Astrocyte (in vitro differentiated cells and primary cell): Measurements from ENCODE around the gene DPH6.

Experiments used
- EZH2 ChIP-seq: IDR thresholded peaks from 2 replicates; pipeline ENCODE4 v1.6.1; 2012; ENCODE audit warnings: mild to moderate bottlenecking, low read length, inconsistent platforms; ENCODE audit not compliant: insufficient read depth
- TF ChIP-seq, protein P1 (sequence below): IDR thresholded peaks from 2 replicates; pipeline ENCODE4 v1.5.1; 2011; ENCODE audit warnings: low read depth, mild to moderate bottlenecking, inconsistent platforms, low read length, moderate library complexity; ENCODE audit not compliant: insufficient read depth

DNA sequence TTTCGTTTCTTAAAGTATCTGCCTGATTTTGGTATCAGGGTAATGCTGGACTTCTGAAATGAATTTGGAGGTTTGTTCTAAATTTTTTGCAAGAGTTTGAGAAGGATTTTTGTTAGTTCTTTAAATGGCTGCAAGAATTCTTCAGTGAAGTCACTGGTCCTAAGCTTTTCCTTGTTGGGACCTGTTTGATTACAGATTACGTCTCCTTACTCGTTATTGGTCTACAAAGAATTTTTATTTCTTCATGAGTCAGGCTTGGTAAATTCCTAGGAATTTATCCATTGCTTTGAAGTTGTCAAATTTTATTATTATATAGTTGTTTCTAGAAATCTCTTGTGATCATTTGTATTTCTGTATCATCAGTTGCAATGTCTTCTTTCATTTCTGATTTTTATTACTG lies 196.0 kb downstream of the DPH6 start:
- TF ChIP-seq, protein P1, sequence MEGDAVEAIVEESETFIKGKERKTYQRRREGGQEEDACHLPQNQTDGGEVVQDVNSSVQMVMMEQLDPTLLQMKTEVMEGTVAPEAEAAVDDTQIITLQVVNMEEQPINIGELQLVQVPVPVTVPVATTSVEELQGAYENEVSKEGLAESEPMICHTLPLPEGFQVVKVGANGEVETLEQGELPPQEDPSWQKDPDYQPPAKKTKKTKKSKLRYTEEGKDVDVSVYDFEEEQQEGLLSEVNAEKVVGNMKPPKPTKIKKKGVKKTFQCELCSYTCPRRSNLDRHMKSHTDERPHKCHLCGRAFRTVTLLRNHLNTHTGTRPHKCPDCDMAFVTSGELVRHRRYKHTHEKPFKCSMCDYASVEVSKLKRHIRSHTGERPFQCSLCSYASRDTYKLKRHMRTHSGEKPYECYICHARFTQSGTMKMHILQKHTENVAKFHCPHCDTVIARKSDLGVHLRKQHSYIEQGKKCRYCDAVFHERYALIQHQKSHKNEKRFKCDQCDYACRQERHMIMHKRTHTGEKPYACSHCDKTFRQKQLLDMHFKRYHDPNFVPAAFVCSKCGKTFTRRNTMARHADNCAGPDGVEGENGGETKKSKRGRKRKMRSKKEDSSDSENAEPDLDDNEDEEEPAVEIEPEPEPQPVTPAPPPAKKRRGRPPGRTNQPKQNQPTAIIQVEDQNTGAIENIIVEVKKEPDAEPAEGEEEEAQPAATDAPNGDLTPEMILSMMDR = no peak
- no peak for TF ChIP-seq EZH2
